GM12801 (cell line): Measurements from ENCODE around the gene CDC42BPG.

Experiments
- TF ChIP-seq, protein P1 (sequence below): IDR thresholded peaks from one replicate; pipeline ENCODE4 v1.5.1; 2011; ENCODE audit warnings: control low read depth; ENCODE audit not compliant: insufficient read length; ENCODE audit errors: extremely low read depth

Gene CDC42BPG

DNA sequence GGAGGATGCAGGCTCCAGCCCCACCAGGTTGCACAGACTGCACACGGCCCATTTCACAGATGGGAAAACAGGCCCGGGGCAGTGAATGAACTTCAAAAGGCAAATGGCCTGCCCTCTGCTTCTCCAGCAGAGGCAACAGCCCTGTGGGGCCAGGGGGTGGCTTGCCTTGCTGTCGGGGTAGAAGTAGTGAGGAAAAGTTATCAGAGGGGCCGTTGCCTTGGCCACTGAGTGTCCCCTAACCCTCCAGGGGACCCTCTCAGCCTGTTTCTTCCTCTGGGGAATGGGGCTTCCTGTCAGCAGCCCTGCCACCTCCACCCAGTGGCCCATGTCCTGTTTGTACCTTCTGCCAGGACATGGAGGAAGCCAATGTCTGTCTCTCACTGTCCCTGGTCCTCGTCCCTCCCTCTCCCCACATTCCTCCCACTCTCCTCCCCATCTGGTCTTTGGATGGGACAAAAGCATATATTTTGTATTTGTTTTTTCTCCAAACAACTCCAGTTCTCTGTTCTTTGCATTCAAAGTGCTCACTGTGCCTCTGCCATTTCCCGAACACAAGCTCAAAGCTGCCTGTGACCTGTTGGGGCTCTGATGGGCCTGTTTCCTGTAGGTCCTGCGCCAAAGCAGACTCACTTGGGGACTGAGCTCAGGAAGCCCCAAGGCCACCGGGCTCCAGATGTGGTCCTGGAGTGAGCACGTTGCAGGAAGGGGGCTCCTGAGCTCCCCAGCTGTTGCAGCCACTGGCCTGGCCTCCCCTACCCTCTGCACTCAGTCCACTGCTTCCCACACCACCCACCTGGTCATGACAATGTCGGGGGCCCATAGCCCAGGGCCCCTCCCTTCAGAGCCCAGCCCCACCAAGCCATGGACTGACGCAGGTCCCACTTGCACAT lies 50.9 kb downstream of the CDC42BPG start:
- TF ChIP-seq, protein P1, sequence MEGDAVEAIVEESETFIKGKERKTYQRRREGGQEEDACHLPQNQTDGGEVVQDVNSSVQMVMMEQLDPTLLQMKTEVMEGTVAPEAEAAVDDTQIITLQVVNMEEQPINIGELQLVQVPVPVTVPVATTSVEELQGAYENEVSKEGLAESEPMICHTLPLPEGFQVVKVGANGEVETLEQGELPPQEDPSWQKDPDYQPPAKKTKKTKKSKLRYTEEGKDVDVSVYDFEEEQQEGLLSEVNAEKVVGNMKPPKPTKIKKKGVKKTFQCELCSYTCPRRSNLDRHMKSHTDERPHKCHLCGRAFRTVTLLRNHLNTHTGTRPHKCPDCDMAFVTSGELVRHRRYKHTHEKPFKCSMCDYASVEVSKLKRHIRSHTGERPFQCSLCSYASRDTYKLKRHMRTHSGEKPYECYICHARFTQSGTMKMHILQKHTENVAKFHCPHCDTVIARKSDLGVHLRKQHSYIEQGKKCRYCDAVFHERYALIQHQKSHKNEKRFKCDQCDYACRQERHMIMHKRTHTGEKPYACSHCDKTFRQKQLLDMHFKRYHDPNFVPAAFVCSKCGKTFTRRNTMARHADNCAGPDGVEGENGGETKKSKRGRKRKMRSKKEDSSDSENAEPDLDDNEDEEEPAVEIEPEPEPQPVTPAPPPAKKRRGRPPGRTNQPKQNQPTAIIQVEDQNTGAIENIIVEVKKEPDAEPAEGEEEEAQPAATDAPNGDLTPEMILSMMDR, result no peak

DNA sequence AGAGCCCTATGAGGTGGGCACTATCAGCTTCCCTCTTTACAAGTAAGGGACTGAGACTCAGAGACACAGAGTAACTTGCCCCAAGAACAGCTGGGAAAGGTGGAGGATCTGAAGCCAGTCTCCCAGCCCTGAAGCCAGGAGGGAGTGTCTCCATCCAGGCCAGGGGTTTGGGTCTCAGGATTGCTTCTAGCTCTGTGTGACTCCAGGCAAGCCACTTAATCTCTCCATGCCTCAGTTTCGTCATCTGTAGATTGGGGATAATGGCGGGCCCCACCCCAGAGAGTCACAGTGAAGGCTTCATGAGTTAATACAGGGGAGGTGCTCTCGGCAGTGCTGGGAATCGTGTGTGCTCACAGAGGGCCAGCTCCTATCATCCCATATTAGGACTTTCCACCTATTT lies 52.0 kb downstream of the CDC42BPG start:
- TF ChIP-seq, protein P1, result no peak

DNA sequence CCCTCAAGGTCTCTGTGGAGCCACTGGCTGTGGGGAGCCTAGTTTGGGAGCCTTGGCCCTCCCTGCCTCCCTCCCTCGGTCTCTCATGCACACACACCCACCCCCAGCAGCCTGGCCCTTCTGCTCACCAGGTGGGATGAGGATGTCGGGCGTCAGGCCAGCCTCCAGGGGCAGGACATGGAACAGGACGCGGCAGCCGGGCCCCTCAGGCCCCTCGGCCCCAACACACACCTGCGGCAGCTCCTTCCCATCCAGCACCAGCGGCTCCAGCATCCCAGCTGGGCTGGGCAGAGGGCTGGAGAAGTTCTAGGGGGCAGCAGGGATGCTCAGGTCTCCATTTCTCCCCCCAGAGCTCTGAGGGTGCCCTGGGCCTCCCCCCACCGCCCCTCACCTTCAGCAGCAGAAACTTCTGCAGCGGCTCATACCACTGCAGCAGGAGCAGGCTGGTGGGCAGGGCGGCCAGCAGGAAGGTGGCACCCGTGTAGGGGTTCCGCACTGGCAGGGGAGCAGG lies 52.6 kb downstream of the CDC42BPG start:
- TF ChIP-seq, protein P1, result no peak

DNA sequence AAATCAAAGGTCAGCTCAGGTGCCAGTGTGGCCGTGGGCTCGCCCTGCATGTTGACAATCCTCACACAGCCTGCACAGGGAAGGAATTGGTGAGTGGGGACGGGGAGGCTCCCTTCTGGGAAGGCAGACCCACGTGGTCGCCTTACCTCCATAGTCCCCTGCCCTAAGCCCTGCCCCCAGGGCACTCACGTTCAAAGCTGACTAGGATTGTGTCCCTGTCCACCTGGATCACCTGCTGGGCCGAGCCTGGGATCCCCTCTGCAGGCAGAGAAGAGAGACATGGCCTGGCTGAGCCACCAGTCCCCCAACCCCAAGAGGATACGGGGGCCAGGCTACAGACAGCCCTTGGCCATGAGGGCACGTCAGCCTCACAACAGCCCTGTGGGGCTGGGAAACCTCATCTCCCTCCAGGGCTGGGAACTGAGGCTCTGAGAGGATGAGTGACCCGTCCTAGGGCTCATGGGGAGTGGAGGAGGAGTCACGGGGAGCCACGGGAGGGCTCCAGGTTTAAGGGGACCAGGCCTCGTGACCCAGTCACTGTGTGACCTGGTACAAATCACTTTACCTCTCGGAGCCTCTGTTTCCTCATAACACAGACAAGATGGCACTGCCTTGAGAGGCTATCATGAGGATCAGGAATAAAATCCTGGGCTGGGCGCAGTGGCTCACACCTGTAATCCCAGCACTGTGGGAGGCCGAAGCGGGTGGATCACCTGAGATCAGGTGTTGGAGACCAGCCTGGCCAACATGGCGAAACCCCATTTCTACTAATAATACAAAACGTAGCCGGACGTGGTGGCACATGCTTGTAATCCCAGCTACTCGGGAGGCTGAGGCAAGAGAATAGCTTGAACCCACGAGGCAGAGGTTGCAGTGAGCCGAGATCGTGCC lies 54.0 kb downstream of the CDC42BPG start:
- TF ChIP-seq, protein P1, result no peak

DNA sequence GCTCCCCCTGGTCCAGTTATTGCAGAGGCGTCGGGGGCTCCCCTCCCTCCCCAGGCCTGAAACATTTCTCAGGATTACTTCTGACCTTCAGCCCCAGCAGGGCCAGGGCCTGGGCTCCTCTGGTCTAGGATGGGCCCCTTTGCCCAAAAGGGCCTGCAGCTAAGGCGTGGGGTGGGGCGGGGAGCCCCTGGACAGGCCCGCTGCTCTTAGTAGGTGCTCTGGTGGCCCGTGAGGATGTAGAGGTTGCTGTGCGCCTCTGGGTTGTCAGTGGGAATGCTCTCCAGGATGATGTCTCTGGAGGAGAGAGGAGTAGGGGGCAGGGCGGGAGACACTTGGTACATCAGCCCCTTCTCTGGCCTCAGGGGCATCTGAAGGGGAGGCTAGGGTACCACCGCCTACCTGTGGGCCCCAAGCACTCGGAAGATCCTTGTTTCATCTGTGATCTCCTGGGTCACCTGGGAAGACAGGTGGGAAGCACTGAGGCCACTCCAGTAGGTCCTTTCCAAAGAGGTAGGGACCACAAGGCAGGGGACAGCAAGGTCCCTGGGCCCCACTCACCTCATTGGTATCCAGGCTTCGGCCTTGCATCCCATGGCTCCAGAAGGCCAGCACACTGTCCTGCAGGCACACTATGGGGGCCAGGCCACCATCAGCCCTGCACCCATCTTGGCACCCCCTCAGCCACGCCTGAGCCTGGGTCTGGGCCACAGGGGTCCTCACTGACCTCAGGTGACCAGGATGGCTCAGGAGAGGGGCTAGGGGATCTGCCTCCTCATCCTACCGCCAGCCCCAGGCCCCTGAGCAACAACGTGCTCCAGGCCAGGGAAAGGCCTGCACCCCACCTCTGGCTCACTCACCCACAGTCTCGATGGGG lies 54.9 kb downstream of the CDC42BPG start:
- TF ChIP-seq, protein P1, result no peak

DNA sequence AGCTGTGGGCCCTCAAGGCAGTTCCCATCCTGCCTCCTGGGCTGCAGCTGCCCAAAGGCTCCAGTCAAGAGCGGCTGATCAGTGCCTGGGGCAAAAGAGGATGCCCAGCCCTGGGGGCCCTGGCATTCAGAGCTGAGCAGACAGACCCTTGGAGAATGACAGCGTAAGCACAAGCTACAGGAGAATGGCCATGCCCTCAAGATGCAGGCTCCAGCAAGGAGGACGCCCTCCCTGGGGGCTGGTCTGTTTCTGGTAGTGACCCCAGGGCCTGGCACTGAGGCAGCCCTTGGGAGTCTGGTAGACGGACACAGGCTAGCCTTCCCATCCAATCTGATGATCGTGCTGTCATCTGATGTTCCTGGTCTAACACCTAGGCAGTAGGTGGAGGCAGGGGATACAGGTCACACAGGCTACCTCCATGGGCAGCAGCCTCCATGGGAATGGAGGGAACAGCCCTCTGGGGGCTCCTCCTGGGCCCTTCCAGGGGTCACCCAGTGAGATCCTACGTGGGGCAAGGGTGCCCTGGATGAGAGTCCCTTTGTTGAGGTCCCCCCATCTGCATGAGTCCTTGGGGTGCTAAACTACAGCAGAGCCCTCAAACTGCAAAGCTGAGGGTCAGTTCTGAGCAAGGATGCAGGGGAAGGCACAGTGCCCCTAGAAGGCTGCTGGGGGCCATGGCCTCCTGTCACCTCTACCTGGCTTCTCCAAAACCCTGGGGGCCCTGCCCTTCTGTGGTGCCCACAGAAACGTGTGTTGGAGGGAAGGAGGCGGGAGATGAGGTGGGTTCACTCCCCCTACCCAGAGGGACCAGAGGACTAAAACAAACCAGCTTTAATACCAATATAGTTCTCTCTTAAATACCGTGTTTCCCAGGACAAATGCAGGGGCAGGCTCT lies 55.9 kb downstream of the CDC42BPG start:
- TF ChIP-seq, protein P1, result no peak
